ENCODE measurements around the gene TRAK1. TPM values are rescaled to one million over a fixed set of nuclear protein-coding genes. Genes with fewer than 3 reads are reported as not detected.

TRAK1 gene
- total RNA-seq, 6 donors from 2014 or later, result 46.7 to 107 (median 74.7) TPM

GRCh38 chr3:42106646-42107045, 15.5 kb downstream of the TRAK1 start:
- Histone ChIP-seq H3K36me3 (peaks cover 0 to 6% (median 0%) of the 10 kb centered on the region in 4 donors), H3K4me1 (peaks cover 4 to 15% (median 9%) of the 10 kb centered on the region in 4 donors), H3K27me3 (no peaks in the 10 kb centered on the region), H3K9me3 (no peaks in the 10 kb centered on the region), H3K27ac (peak overlapping the region; percentile 51 to 70 (median 56)), H3K4me3 (no peak overlapping the region)
- TF ChIP-seq POLR2AphosphoS5 (IDR thresholded peaks at IDR 0.05), result no peak
- TF ChIP-seq POLR2A (IDR thresholded peaks at IDR 0.05), result no peak
- TF ChIP-seq EP300 (IDR thresholded peaks at IDR 0.05), result no peak
- TF ChIP-seq, protein P1, sequence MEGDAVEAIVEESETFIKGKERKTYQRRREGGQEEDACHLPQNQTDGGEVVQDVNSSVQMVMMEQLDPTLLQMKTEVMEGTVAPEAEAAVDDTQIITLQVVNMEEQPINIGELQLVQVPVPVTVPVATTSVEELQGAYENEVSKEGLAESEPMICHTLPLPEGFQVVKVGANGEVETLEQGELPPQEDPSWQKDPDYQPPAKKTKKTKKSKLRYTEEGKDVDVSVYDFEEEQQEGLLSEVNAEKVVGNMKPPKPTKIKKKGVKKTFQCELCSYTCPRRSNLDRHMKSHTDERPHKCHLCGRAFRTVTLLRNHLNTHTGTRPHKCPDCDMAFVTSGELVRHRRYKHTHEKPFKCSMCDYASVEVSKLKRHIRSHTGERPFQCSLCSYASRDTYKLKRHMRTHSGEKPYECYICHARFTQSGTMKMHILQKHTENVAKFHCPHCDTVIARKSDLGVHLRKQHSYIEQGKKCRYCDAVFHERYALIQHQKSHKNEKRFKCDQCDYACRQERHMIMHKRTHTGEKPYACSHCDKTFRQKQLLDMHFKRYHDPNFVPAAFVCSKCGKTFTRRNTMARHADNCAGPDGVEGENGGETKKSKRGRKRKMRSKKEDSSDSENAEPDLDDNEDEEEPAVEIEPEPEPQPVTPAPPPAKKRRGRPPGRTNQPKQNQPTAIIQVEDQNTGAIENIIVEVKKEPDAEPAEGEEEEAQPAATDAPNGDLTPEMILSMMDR (IDR thresholded peaks at IDR 0.05), result no peak
- ATAC-seq (ENCODE audit: low FRiP score in 2 of 2) (no peak), DNase-seq (no peak)

DNA sequence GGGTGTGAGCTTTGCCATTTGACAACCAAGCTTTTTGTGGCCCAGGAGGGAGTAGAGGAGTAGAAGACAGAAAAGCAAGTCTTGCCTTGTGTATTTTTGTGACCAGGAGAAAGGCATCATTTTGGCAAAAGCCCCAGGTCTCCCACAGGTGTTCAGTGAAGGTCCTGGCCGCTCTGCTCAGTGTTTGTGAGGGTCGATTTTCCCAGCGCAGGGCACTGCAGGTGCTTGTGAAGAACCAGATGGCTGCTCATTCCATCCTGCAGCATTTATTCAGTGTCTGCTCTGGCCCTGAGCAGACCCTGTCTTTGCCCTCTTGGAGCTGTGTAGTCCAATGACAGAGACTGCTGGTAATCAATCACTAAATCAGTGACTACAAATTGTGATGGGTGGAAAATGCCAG, 19.5 kb downstream of the TRAK1 start:
- TF ChIP-seq EP300 (IDR thresholded peaks at IDR 0.05) (no peak), POLR2AphosphoS5 (IDR thresholded peaks at IDR 0.05) (no peak), POLR2A (IDR thresholded peaks at IDR 0.05) (no peak)
- TF ChIP-seq, protein P1 (IDR thresholded peaks at IDR 0.05), result no peak
- no peak for DNase-seq
- Histone ChIP-seq H3K9me3 (no peaks in the 10 kb centered on the region), H3K36me3 (no peaks in the 10 kb centered on the region), H3K4me1 (peaks cover 3 to 15% (median 9%) of the 10 kb centered on the region in 4 donors), H3K4me3 (no peak overlapping the region), H3K27ac (no peak overlapping the region), H3K27me3 (no peaks in the 10 kb centered on the region)
- 90 to 95% methylated on average over 2 to 3 of the region's 3 CpGs for WGBS, 2 donors
- ATAC-seq (ENCODE audit: low FRiP score in 2 of 2), result no peak

DNA sequence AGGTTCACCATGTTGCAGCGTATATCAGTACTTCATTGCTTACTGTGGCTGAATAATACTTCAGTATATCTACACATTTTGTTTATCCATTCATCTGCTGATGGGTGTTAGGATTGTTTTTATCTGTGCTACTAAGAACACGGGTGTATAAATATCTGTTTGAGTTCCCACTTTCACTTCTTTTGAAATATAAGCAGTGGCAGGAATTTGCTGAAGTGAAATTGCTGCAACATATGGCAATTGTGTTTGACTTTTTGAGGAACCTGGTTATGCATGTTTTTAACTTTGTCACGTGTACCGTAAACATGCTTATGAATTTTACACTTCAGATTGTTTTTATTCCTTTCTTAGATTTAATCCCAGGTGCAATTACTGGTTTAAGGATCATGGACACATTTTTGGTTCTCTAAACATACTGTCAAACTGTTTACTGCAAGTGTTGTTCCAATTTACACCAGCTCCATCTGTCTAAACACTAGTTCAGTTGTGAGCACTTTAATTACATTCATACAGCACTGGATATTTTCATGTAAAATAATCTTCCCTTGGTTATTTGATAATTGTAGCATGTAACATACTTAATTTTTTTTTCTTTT, 23.1 kb downstream of the TRAK1 start:
- no peak for TF ChIP-seq EP300 (IDR thresholded peaks at IDR 0.05)
- TF ChIP-seq, protein P1 (IDR thresholded peaks at IDR 0.05), result no peak
- no peak for TF ChIP-seq POLR2AphosphoS5 (IDR thresholded peaks at IDR 0.05)
- no peak for TF ChIP-seq POLR2A (IDR thresholded peaks at IDR 0.05)
- Histone ChIP-seq H3K27ac (no peak overlapping the region), H3K4me3 (no peak overlapping the region), H3K27me3 (no peaks in the 10 kb centered on the region), H3K4me1 (peaks cover 34 to 44% (median 39%) of the 10 kb centered on the region in 4 donors), H3K9me3 (no peaks in the 10 kb centered on the region), H3K36me3 (no peaks in the 10 kb centered on the region)
- 61% methylated on average over 4 of the region's 4 CpGs for WGBS, 2 donors
- peak in 1 of 2 donors; percentile 21 for ATAC-seq (ENCODE audit: low FRiP score in 2 of 2)
- DNase-seq, result no peak

GRCh38 chr3:42115215-42115614, 24.1 kb downstream of the TRAK1 start:
- Histone ChIP-seq H3K4me1 (peaks cover 44 to 53% (median 49%) of the 10 kb centered on the region in 4 donors), H3K27ac (peak overlapping the region in 1 of 4 donors; percentile 11), H3K36me3 (no peaks in the 10 kb centered on the region), H3K4me3 (no peak overlapping the region), H3K27me3 (no peaks in the 10 kb centered on the region), H3K9me3 (no peaks in the 10 kb centered on the region)
- 56 to 62% methylated on average over 13 of the region's 13 CpGs for WGBS, 2 donors
- TF ChIP-seq, protein P1 (IDR thresholded peaks at IDR 0.05), result no peak
- TF ChIP-seq POLR2AphosphoS5 (IDR thresholded peaks at IDR 0.05) (peak in 1 of 2 donors; percentile 12), POLR2A (IDR thresholded peaks at IDR 0.05) (no peak)
- DNase-seq (peak in 1 of 2 donors; percentile 65), ATAC-seq (ENCODE audit: low FRiP score in 2 of 2) (peak in 1 of 2 donors; percentile 4)

DNA sequence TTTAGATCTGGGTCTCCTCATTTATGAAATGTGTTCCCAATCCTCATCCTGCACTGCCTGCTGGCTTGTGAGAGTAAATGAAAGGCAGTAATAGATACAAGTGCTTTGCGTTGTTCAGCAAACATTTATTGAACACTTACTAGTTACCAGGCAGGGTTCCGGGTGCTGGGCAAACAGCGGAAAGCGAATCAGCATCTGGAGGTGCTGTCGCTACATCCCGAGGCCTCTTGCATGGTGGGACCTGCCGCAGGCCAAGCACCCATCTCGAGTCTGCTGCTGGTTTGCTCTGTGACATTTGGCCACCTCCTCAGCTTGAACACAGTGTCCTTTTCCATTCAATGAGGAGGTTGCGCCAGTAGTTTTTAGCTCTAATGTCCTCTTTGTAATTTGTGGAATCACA, 24.8 kb downstream of the TRAK1 start:
- DNase-seq, result peak in 1 of 2 donors; percentile 21
- ATAC-seq (ENCODE audit: low FRiP score in 2 of 2), result no peak
- no peaks in the 10 kb centered on the region for H3K36me3 ChIP-seq
- no peak overlapping the region for H3K27ac ChIP-seq
- H3K4me1 ChIP-seq, result peaks cover 49 to 60% (median 56%) of the 10 kb centered on the region in 4 donors
- no peak overlapping the region for H3K4me3 ChIP-seq
- H3K9me3 ChIP-seq, result no peaks in the 10 kb centered on the region
- H3K27me3 ChIP-seq, result no peaks in the 10 kb centered on the region
- 89 to 97% methylated on average over 9 of the region's 9 CpGs for WGBS, 2 donors
- TF ChIP-seq POLR2AphosphoS5 (IDR thresholded peaks at IDR 0.05), result no peak
- TF ChIP-seq EP300 (IDR thresholded peaks at IDR 0.05), result no peak
- TF ChIP-seq, protein P1 (IDR thresholded peaks at IDR 0.05), result no peak
- TF ChIP-seq POLR2A (IDR thresholded peaks at IDR 0.05), result no peak
